ENCODE results near the gene SMPX. TPM values are rescaled to one million over a fixed set of nuclear protein-coding genes. Genes with fewer than 3 reads are reported as not detected.

SMPX gene
- total RNA-seq, 1 donor from 2014 or later, result 0.31 TPM

DNA sequence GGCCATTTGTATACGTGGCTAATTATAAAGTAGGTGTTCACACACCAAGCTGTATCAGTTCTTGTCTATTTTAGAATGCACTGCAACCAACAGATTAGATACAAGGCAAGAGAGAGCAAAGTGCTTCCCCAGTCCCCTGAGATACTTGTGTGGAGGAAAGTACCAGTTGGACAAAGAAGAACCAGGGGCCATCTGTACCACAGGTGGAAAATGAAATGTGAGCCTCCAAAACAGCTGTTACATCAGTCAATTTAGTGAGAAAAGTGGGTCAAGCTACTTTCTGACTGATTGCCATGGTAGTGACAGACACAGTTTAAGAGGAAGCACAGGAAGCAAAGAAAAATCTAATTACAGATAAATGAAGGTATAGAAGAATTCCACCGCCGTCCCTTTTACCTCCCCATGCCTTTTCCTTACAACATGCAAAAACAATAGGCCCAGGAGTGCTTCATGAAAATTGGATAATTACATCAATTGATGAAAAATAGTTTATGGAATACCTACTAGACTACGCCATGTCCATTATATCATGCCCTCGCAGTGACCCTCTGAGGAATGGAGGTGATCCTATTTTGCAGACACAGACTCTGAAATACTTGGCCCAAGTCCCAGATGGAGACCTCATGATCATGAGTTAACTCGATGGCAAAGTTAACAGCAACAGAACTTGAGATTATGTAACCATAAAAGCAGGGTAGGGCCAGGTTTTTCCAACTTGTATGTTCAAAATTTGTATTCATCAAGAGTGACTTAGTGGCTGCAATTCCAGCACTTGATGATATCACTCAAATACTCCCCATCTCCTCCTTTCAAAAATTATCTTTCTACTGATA is 15.8 kb downstream of the SMPX start:
- no peak for DNase-seq

DNA sequence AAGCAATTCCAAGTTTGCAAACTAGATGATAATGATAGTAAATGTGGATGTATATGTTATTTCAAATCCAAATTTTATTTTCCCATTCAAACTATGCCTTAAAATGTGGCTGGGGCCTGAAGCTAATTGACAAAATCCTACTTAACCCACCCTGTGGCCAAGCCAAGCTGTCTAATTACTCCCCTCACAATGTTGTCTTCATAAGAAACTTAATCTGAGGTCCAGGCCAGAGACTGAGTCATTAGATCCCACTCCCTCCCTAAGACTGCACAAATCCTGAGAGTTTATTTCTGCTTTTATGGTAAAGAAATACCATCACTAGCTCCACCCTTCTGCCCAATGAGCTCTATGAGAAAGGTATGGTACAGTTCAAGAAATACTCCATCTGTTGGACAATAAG is 16.6 kb downstream of the SMPX start:
- no peak for DNase-seq

DNA sequence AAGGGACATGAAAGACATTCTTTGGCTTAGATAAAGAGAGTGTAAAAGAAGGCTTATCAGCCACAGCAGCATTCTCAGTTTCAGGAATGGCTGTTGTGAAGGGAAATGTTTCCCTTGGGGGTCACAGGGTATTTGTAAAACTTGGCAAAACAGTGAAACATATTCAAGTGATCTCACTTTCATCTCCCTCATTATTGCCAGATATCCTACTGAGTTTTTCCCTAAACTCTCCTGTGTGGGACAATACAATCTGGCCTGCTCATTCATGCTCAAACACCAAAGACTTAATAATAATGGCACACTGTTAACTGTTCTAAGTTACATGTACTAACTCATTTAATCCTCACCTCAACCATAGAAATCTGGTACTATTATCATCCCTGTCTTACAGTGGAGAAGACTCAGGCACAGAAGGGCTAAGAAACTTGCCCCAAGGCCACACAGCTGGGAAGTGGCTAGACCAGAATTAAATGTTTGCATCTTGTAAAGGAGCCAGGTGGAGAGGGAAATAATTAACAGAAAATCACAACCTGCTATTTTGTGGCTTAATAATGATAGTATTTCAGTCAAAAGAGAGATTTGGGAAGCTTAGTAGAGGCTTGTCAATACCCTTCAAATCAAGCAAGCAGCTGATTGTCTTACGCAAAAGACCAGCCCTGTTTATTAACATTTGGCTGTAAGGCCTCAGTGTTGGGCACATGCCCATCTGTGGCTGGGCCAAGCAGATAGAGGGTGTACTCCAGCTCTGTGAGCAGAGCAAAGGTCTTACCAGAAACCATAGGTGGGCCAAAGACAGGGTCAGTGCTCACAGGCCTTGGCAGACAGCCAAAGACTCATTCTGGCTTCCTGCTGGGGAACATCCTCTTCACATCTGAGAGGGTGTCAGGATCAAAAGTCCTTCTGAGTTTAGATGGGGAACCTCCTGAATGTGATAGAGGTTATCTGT is 17.3 kb downstream of the SMPX start:
- DNase-seq, result no peak

DNA sequence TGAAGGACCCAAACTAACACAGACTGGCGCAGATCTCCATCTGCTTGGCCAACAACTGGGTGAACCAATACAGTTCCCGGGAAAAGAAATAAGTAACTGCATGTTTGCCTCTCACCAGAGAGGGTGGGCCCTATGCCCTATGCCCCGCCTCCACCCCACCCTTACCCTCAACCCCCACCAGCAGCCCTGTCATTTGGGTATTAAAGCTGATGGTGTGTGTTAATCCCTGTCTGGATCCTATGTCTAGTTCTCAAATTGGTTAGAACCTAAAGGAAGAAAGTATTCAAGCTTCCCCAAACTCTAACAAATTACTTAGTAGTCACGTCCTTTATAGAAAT is 19.0 kb downstream of the SMPX start:
- no peak for DNase-seq

DNA sequence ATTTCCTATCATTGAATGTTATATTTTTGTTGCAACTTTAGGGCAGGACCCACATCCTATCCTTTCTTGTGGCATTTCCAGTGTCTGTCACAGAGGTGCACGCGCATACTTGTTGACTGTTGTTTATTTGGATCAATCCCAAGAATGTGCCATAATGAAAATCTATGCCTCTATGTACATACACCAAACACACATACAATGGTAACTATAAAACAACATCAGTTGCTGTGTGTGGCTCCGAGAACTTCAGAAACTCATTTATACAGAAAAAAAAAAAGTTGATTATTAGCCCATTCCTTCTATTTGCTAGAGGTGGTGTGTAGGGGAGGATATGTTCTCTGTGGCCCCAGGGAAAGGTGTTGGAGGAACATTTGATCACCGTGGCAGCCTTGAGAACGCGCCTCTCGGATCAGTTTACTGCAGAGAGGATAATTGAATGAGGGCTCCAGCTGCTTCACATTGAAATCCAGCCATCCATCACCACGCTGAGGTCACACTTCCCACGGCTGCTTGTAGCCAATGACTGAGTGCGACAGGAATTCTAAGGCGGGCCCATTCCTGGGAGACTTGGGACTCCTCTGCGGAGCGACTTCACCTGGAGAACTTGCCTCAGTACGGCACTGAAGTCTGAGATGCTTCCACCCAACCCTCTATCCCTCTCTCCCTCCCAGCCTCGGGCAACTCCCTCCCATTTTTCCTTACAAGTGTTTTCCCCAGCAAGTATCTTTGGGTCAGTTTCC is 19.5 kb downstream of the SMPX start:
- no peak for DNase-seq

- DNase-seq, result no peak
Observed at GRCh38 chrX:21735768-21736127, 22.2 kb downstream of the SMPX start.

DNA sequence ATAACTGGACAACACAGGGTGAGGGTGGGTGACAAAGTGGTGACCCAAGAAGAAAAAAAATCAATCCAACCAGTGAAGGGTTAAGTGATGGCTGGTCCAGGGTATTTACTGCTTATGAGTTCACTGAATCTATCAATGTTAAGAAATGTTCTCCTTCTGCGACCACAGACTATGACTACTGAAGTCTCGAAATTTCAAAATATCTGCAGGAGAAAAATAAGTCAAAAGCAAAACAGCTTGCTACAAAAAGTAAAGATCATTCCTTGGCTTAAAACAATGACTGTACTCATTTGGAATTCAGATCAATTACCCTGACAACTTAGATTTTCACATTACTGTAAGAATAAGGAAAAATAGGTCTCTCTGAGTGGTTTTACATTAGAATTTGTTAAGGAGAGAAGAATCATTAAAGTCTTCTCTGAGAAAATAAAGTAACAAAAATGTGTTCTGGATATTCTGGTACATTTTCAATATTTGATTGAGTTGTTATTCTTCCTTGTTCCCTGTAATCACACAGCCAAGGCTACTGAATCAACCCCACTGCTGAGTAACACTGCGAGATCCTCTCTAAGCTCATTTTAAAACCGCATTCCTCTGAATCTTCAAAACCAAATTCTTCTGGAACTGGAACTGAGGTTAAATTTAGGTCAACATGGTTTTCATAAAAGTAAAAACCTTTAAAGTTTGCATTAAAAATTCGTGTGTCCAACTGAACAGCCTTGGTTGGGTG is 22.7 kb downstream of the SMPX start:
- DNase-seq, result no peak

DNA sequence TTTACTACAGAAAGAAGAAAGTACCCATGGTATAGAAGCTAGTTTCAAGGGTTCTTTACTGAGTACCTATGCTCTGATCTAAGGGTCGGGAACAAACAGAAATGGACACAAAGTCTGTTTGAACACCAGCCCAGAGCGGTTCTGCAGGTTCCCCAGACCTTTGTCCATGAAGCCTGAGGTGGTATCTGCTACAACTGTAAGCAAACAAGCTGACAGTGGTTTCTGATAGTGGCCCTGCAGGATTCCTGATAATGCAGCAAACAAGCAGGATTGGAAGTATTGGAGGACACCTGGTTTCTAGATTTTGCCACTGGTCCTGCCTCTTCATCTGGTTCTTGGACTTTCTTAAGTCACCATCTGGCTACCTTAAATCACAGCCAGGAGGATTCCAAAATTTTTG is 23.7 kb downstream of the SMPX start:
- no peak for DNase-seq

DNA sequence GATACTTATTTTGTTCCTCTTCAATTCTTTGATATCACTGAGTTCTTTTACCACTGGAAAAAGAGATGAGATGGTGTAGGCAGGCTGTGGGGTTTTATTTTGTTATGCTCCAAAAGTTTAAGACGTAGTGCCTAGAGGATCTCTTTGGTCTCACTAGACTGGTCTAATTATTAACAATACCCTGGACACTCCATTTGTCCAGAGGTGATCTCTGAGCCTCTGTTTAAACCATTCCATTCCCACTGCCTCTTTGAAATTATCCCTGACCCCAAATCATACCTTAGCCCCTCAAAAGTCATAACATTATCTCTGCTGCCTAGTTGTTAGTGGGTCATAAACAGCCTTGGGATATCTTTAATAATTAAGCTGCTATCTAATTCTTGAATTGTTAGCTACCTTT is 24.2 kb downstream of the SMPX start:
- no peak for DNase-seq

- no peak for DNase-seq
Observed at GRCh38 chrX:21730026-21730425, 27.9 kb downstream of the SMPX start.

- no peak for DNase-seq
Observed at GRCh38 chrX:21728276-21728968, 29.5 kb downstream of the SMPX start.

DNA sequence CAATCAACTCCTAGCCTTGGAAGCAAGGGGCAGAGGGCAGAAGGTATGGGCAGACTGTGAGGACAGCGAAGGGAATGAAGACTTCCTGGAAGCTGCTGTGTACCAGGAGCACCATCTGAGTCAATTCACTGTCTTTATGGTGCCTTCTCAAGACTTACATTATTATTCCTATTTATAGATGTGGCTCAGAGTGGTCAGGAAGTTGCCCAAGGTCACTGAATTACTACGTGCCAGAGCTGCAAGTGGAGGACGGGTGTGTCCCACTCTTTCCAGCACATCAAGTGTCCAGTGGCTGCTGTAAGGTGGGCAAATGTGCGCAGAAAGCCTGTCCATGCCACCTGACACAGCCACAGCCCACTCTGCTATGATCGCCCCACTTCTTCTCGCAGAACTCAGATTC is 32.0 kb downstream of the SMPX start:
- DNase-seq, result no peak

GRCh38 chrX:21725496-21725895 is 32.4 kb downstream of the SMPX start:
- no peak for DNase-seq

- no peak for DNase-seq
Observed at GRCh38 chrX:21723814-21724213, 34.1 kb downstream of the SMPX start.

DNA sequence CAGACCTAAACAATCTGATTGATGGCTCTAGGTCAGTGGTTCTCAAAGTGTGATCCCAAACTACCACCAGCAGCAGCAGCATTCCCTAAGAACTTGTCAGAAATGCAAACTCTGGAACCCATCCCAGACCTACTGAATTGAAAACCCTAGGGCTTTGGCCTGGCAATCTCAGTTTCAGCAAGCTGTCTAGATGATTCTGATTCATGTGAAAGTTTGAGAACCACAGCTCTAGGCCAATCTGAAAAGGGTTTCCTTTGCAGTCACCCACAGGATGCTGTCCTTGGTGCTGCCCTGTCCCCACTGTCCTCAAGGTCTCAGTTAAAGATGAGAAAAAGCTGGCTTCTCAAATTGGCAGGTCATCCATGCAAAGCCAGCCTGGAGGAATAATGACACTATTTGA is 34.8 kb downstream of the SMPX start:
- no peak for DNase-seq

DNA sequence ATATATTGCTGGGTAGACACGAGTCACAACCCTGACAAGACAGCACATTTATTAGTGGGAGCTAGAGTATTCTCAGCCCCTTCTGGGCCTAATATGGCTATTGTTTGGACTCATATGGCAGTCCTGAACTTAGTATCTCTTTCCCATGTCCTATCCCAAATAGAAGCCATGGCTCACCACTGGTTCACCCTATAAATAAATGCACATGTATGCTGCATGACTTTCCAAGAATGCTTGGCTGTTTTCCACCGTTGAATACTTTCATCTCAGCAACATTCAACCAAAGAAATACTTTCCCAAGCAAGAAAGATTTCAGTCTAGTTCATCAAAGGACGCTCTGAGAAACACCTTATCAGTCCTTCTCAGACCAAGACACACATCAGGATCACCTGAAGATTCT is 36.7 kb downstream of the SMPX start:
- no peak for DNase-seq

DNA sequence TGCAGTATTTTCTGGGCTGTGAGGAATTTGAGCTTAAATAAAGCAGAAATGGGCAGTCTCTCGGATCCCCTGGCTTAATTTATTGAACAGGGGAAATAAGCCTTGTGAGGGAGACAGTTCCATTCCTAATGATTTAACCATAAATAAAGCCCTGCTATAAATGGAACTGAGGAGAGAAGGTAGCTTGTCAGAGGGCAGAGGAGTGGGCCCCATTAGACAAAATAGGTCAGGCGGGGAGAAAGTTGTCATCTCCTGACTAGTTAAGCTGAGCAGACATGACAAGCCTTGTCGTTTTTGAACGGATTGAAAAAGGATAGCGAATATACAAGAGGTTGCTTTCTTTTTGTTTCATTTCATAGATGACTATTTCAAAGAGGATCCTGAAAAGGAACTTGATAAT is 39.3 kb downstream of the SMPX start:
- DNase-seq, result no peak

GRCh38 chrX:21717802-21718201 is 40.1 kb downstream of the SMPX start:
- no peak for DNase-seq

DNA sequence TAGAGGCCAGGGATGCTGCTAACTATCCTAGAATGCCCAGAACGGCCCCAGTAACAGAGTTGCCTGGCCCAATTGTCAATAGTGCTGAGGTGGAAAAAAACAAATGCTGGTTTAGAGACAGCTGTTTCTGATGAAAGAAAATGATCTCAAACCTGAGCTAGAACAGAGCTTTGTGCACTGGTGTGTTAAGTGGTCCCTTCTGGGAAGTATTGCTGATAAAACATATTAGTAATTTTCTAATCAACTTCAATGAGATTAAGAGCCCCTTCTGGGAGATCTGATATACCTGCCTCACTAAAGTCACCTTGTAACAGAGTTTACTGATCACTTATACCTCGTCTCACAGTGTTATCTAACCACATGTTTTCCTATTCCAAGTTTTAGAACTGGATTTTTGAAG is 42.1 kb downstream of the SMPX start:
- no peak for DNase-seq

DNA sequence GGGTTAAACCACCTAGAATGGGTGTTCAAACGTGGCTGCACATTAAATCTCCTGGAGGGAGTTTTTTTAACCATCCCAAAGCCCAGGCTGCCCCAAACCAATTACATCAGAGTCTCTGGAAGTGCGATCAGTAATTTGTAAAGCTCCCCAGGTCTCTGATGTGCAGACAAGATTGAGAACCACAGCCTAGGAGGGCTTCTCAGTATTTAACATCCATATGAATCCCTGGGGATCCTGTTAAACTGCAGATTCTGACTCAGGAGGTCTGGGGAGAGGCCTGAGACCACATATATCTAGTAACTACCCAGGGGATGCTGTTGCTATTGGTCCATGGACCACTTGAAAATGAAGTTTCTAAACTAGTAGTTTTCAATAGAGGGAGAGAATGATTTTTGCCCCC is 42.6 kb downstream of the SMPX start:
- no peak for DNase-seq

DNA sequence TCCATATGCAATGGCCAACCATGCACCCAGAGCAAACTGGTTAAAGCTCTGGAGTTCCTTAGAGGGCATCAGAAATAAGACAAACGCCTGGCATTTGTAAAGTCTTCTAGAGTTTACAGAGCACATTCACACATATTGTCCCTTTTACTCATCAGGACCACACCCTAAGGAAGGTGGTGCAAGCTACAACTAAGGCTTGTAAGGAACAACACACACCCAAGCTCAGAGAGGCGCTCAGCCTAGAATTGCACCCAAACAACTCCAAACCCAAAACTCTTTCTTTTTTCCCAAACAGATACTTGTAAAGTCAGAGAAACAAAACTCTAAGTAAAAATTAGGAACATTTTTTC is 46.1 kb downstream of the SMPX start:
- DNase-seq, result no peak
